ENCODE results near the gene KRT5. TPM values are rescaled to one million over a fixed set of nuclear protein-coding genes. Genes with fewer than 3 reads are reported as not detected.

Gene KRT5
- total and polyA plus RNA-seq, 10 of the 15 experiments (the other 5 are each of a cell fraction or from before 2014, with no cell fraction given), result 1.6 TPM; not detected in 9

DNA sequence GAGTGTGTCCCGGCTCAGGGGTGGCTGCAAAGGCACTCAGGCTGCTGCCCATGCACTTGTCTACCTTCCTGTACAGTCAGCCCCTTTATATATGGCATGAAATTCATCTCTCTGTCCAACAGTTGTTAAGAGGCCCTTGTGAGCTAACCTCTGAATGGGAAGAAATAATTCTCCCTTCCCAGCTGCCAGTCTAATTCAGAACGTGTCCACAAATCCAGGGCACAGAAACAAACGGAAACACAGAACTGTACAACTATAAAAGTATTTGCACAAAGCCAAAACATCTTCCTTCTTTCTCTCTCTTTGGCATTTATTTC, 849 bp downstream of the KRT5 start:
- H4K20me1 ChIP-seq (ENCODE audit: control insufficient read depth, insufficient read depth), result no peaks in the 10 kb centered on the region
- H3K9ac ChIP-seq (ENCODE audit: control insufficient read depth, insufficient read depth, low read length), result no peak overlapping the region
- BruUV-seq (replicated peaks), result no TSS peak
- H3K4me1 ChIP-seq (ENCODE audit: control insufficient read depth, insufficient read depth, low read length), result no peaks in the 10 kb centered on the region
- H3K27me3 ChIP-seq (replicated peaks in 1 of 2; ENCODE audit: control insufficient read depth in 2 of 2, insufficient read depth in 2 of 2, low read length in 1 of 2), result peaks cover 0 to 7% of the 10 kb centered on the region in 2 experiments; a peak in 3 of 4 replicates
- ChIA-PET RAD21 (ENCODE audit: unreplicated experiment) (no interaction called here), CTCF (no interaction called here), POLR2A (no interaction called here), SMC1A (ENCODE audit: uncharacterized antibody, unreplicated experiment) (no interaction called here)
- intact Hi-C loops (cut with micrococcal nuclease; ENCODE audit: unreplicated experiment) (no loop called here), in situ Hi-C loops (cut with MboI) (no loop called here)
- DNase-seq (ENCODE audit: low read depth, low spot score), result no peak
- TF ChIP-seq MYB (IDR thresholded peaks at IDR 0.05; ENCODE audit: borderline replicate concordance, low read depth, low read length) (no peak), RELA (IDR thresholded peaks at IDR 0.05; ENCODE audit: borderline replicate concordance, partially characterized antibody) (no peak), POLR2AphosphoS5 (IDR thresholded peaks at IDR 0.05; ENCODE audit: low read length) (no peak), KLF5 (IDR thresholded peaks at IDR 0.05; ENCODE audit: partially characterized antibody) (no peak), CBX5 (IDR thresholded peaks at IDR 0.05; ENCODE audit: low read depth) (no peak), ZNF24 (IDR thresholded peaks at IDR 0.05) (no peak), TCF3 (IDR thresholded peaks at IDR 0.05; ENCODE audit: borderline replicate concordance, insufficient read depth, low read depth, low read length) (no peak), POLR2AphosphoS2 (IDR thresholded peaks at IDR 0.05; ENCODE audit: low read depth, low read length) (no peak), MTA3 (IDR thresholded peaks at IDR 0.05; ENCODE audit: borderline replicate concordance, low read length) (no peak), IKZF2 (IDR thresholded peaks at IDR 0.05) (no peak), MLLT1 (IDR thresholded peaks at IDR 0.05) (no peak), SUPT20H (IDR thresholded peaks at IDR 0.05; ENCODE audit: borderline replicate concordance, control insufficient read depth, low read depth, low read length) (no peak), RCOR1 (conservative IDR thresholded peaks at IDR 0.05; ENCODE audit: low read depth, low read length) (no peak), NR2F1 (conservative IDR thresholded peaks at IDR 0.05) (no peak), E2F4 (IDR thresholded peaks at IDR 0.05; ENCODE audit: low read depth, low read length) (no peak), SUZ12 (IDR thresholded peaks at IDR 0.05; ENCODE audit: unreplicated experiment) (no peak), PAX8 (IDR thresholded peaks at IDR 0.05) (no peak)
- H2AFZ ChIP-seq (ENCODE audit: control insufficient read depth, low read depth, low read length), result no peak overlapping the region
- no peak overlapping the region for H3K27ac ChIP-seq (ENCODE audit: control insufficient read depth, insufficient read depth)
- no peak overlapping the region for H3K4me2 ChIP-seq (ENCODE audit: control insufficient read depth, insufficient read depth)
- no peak for FAIRE-seq
- H3K79me2 ChIP-seq (ENCODE audit: control insufficient read depth, insufficient read depth, low read length), result no peaks in the 10 kb centered on the region
- H3K36me3 ChIP-seq (ENCODE audit: control insufficient read depth in 2 of 2, insufficient read depth in 2 of 2, low read length in 1 of 2), result no peaks in the 10 kb centered on the region
- WGBS (ENCODE audit: insufficient coverage, insufficient replicate concordance, low lambda C conversion rate, missing lambda C conversion rate), result 0% methylated on average over 3 of the region's 3 CpGs
- no peaks in the 10 kb centered on the region for H3K9me3 ChIP-seq (replicated peaks; ENCODE audit: control insufficient read depth, insufficient read depth, low read length)
- no peak overlapping the region for H3K4me3 ChIP-seq
- ATAC-seq, result no peak

Measured in GM12878 (cell line).